ENCODE data around the gene GPX4.

The GPX4 gene

GRCh38 chr19:1102407-1103131 lies 1.2 kb upstream of the GPX4 start:
- DNase-seq (ENCODE audit: low read depth), result peak; percentile 99
- TF ChIP-seq CTCF (conservative IDR thresholded peaks at IDR 0.05; ENCODE audit: low read depth, low read length), result no peak

DNA sequence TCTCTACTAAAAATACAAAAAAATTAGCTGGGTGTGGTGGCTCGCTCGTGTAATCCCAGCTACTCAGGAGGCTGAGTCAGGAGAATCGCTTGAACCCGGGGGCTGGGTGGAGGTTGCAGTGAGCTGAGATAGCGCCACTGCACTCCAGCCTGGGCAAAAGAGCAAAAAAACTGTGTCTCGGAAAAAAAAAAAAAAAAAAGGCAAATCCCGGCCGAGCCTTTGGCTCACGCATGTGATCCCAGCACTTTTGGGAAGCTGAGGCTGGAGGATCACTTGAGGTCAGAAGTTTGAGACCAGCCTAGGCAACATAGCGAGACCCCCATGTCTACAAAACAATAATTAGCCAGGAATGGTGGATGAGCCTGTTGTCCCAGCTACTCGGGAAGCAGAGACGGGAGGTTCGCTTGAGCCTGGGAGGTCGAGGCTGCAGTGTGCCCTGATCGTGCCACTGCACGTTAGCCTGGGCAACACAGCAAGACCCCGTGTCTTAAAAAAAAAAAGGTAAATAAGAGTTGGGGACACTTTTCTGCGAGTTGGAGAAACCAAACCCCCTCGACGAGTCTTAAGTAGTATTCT lies 574 bp upstream of the GPX4 start:
- H3K4me3 ChIP-seq (ENCODE audit: low read depth, low read length), result peak overlapping the region; percentile 38
- TF ChIP-seq CTCF (conservative IDR thresholded peaks at IDR 0.05; ENCODE audit: low read depth, low read length), result no peak
- DNase-seq (ENCODE audit: low read depth), result no peak

More at GRCh38 chr19:1102407-1103131, 1.2 kb upstream of the GPX4 start:
- peak overlapping the region; percentile 22 for H3K4me3 ChIP-seq (ENCODE audit: low read depth, low read length)

DNA sequence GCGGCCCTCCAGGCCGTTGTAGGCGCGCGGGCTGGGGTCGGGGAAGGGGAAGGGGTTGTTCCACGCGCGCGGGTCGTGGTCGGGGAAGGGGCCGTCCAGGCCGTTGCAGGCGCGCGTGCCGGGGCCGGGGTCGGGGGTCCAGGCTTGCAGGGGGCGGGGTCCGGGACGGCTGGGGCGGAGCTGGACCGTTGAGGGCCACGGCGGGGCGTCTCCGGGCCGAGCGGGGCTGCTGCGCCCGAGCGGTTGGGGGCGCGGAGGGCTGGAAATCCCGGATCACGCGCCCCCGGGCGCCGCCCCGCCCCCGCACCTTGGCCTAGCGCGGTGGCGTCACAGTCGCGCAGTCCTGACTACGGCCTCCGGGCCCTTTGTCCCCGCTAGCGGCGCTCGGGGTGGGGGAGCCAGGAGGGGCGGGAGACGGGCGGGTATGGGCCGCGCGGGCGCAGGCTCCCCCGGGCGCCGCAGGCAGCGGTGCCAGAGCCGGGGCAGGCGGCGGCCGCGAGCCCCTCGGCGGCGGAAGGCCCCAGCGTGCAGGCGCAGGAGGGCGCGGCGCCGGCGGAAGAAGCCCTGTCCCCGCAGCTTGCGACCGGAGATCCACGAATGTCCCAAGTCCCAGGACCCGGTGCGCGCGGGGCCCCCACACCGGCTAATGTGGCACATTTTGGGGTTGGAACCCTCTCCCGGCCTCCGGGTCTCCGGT lies 665 bp downstream of the GPX4 start:
- peak; percentile 75 for DNase-seq (ENCODE audit: low read depth)
- peak overlapping the region; percentile 80 for H3K4me3 ChIP-seq (ENCODE audit: low read depth, low read length)
- TF ChIP-seq CTCF (conservative IDR thresholded peaks at IDR 0.05; ENCODE audit: low read depth, low read length), result no peak

DNA sequence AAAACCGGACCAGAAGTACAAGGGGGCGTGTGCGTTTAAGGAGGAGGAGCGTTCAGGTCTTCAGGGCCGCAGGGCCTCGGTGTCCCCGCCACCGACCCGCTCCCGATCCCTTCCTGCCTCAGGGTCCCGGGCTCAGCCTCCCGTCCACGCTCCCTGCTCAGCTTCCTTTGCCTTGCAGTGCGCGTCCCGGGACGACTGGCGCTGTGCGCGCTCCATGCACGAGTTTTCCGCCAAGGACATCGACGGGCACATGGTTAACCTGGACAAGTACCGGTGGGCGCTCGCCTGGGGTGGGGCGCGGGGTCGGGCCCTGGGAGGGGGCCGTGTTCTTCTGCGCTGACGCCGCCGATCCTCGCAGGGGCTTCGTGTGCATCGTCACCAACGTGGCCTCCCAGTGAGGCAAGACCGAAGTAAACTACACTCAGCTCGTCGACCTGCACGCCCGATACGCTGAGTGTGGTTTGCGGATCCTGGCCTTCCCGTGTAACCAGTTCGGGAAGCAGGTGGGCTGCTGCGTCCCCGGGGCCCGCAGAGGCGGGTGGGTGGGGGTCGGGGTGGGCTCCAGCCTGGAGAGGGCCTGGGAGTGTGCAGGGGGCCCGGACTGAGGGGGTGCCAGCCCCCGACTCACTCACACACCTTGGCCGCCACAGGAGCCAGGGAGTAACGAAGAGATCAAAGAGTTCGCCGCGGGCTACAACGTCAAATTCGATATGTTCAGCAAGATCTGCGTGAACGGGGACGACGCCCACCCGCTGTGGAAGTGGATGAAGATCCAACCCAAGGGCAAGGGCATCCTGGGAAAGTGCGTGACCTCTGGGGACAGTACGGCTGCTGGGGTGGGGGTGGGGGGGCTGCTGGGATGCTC lies 1.4 kb downstream of the GPX4 start:
- peak; percentile 58 for DNase-seq (ENCODE audit: low read depth)
- H3K4me3 ChIP-seq (ENCODE audit: low read depth, low read length), result peak overlapping the region; percentile 80
- TF ChIP-seq CTCF (conservative IDR thresholded peaks at IDR 0.05; ENCODE audit: low read depth, low read length), result no peak

DNA sequence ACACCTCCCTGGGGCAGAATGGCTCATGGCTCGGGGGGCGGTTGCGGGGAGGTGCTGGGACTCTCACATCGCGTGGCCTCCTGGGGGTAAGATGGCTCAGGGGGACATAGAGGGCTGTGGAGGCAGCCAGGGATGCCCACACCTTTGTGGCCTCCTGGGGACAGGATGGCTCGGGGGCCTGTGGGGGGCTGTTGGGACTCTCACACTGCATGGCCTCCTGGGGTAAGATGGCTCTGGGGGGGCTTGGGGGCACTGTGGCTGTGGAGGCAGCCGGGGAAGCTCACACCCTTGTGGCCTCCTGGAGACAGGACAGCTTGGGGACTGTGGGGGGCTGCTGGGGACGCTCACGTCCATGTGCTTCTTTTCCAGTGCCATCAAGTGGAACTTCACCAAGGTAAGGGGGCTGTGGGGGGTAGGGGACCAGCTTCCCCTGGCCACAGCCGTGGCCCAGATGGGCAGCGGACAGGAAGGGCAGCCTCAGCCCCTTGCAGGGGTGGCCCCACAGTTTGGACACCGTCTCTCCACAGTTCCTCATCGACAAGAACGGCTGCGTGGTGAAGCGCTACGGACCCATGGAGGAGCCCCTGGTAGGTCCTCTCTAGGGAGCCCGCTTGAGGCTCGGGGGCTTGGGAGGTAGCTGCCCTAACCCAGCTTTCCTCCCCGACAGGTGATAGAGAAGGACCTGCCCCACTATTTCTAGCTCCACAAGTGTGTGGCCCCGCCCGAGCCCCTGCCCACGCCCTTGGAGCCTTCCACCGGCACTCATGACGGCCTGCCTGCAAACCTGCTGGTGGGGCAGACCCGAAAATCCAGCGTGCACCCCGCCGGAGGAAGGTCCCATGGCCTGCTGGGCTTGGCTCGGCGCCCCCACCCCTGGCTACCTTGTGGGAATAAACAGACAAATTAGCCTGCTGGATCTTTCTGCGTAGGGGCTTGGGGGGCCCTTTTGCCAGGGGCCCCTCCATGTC lies 2.4 kb downstream of the GPX4 start:
- no peak for DNase-seq (ENCODE audit: low read depth)
- H3K4me3 ChIP-seq (ENCODE audit: low read depth, low read length), result peak overlapping the region; percentile 80
- TF ChIP-seq CTCF (conservative IDR thresholded peaks at IDR 0.05; ENCODE audit: low read depth, low read length), result no peak
